ENCODE results near the gene CFAP73. TPM values are rescaled to one million over a fixed set of nuclear protein-coding genes. Genes with fewer than 3 reads are reported as not detected.

CFAP73 gene
- total and polyA plus RNA-seq, 10 donors = 0.64 to 0.71 (median 0.70) TPM; not detected in 7

DNA sequence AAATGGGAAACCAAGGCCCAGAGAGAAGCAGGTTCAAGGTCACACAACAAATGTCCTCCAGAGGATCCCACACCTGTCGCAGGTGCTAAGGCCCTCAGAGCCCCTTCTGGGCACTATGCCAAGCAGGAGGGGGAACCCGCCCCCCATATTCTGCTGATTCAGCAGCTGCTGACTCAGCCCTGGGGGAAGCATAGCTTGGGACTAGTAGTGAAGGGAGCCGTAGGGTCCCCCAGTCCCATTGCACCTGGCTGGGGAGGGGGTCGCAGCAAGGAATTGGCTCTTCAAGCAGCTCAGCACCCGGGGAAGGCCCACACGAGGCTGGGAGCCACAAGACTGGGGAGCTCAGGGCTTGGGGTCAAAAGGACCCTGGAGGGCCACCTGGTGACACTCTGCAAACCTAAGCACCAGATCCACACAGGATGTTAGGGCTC lies 15.0 kb upstream of the CFAP73 start:
- peaks cover 7 to 32% (median 22%) of the 10 kb centered on the region in 6 donors for H3K4me1 ChIP-seq
- H3K27ac ChIP-seq = no peak overlapping the region
- DNase-seq = peak; percentile 57
- H3K4me3 ChIP-seq = no peak overlapping the region
- WGBS, 5 donors = 40 to 66% (median 63%) methylated on average over 2 to 6 of the region's 6 CpGs
- no peaks in the 10 kb centered on the region for H3K9me3 ChIP-seq
- H3K36me3 ChIP-seq = no peaks in the 10 kb centered on the region
- intact Hi-C loops (cut with DNase I; ENCODE audit: low total_unique reads) = no loop called here
- H3K27me3 ChIP-seq (replicated peaks in 1 of 7) = peaks cover 0 to 41% (median 14%) of the 10 kb centered on the region in 7 donors
- TF ChIP-seq POLR2AphosphoS5 (IDR thresholded peaks at IDR 0.05) (no peak), POLR2A (IDR thresholded peaks at IDR 0.05) (no peak)
- TF ChIP-seq, protein P1, sequence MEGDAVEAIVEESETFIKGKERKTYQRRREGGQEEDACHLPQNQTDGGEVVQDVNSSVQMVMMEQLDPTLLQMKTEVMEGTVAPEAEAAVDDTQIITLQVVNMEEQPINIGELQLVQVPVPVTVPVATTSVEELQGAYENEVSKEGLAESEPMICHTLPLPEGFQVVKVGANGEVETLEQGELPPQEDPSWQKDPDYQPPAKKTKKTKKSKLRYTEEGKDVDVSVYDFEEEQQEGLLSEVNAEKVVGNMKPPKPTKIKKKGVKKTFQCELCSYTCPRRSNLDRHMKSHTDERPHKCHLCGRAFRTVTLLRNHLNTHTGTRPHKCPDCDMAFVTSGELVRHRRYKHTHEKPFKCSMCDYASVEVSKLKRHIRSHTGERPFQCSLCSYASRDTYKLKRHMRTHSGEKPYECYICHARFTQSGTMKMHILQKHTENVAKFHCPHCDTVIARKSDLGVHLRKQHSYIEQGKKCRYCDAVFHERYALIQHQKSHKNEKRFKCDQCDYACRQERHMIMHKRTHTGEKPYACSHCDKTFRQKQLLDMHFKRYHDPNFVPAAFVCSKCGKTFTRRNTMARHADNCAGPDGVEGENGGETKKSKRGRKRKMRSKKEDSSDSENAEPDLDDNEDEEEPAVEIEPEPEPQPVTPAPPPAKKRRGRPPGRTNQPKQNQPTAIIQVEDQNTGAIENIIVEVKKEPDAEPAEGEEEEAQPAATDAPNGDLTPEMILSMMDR (IDR thresholded peaks at IDR 0.05 in 8 of 11, conservative IDR thresholded peaks at IDR 0.05 in 3 of 11) = no peak

DNA sequence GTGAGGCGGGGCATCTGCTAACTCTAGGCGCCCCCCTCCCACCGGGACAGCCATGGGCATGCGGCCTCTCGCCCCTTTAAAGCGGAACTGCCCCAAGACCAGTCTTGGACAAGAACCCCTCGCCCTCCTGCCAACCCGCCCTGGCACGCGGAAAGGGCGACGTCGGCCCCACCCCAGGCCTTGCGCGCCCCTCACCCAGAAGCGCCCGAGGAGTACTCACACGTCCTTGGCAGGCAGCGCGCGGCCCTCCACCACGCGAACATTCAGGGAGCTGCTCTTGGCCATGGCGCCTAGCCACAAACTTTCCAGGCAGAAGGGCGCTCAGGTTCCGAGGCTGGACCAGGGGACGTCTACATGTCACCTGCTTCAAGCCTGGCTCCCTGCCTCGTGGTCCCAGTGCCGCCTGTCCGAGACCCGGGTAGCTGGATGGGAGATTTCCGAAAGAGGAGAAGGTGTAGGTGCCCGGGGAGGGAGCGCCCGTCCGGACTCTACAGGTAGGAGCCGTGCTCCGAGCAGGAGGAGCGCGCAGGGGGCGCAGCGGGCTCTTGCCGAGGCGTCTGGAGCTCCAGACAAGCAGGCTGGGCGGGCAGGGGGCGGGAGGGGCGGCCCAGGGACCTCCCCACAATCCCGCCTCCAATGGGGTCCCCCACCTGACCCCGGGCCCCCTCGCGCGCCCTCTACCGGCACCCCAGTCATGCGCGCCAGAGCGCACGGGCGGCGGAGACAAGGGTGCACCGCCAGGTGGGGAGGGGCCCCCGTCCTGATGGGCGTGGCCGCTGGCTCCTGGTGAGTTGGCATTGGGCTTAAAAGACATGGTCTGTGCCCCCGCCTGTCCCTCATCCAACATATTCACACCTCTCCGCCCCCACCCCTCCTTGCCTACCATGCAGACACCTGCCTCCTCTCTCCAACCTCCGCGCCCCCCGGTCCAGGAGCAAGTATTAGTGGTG lies 14.1 kb upstream of the CFAP73 start, which contains the start of gene RASAL1:
Gene RASAL1, minus strand, starts transcription at position 584 of the 950 bp plus-strand sequence. Its CDS starts 299 bp downstream, at position 285.
- H3K4me1 ChIP-seq = peaks cover 7 to 22% (median 16%) of the 10 kb centered on the region in 6 donors
- 5 to 7% (median 7%) methylated on average over 30 to 68 of the region's 68 CpGs for WGBS, 5 donors
- H3K36me3 ChIP-seq = no peaks in the 10 kb centered on the region
- H3K27ac ChIP-seq = no peak within 1 kb of the TSS
- TF ChIP-seq, protein P1 (IDR thresholded peaks at IDR 0.05 in 8 of 11, conservative IDR thresholded peaks at IDR 0.05 in 3 of 11) = peak in 8 of 11 experiments; percentile 13 to 64 (median 53)
- TF ChIP-seq POLR2A (IDR thresholded peaks at IDR 0.05) = no peak
- peak; percentile 88 for DNase-seq
- no peaks in the 10 kb centered on the region for H3K9me3 ChIP-seq
- peaks cover 0 to 41% (median 14%) of the 10 kb centered on the region in 7 donors for H3K27me3 ChIP-seq (replicated peaks in 1 of 7)
- peak within 1 kb of the TSS in 7 of 8 donors; percentile 1 to 62 (median 24) for H3K4me3 ChIP-seq
- intact Hi-C loops (cut with DNase I; ENCODE audit: low total_unique reads) = no loop called here

DNA sequence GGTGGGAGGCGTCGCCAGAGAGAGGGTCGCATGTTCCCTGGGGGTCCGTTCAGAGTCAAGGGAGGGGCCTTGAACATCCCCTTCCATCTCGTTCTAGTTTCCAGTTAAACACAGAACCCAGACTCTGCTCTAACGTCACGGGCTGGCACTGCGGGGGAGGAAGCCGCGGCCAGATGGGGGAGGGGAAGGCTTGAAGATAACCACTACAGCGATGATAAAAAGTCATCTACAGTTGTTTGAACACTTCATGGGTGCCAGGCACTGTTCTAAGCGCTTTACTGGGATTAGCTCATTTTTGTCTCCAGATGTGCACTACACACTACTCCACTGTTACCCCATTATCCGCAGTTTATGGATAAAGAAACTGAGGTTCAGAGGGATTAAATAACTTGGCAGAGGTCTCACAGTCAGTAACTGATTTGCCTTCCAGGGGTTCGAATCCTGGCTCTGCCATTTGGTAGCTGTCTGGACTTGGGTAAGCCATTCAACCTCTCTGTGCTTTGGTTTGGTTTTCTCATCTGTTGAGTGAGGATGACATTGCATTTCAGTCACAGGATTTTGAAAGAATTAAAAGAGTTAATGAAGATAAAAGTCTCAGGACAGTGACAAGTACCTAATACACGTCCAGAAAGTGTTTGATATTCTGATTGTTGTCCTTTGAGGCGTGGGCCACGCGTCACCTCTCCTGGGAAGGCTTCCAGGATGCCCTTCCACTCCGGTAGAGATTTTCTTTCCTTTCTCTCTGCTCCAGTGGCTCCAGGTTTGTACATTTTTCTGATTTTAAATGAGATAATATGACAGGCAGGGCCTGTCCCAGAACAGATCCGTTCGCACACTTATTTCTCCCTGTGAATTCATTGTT lies 13.2 kb upstream of the CFAP73 start:
- peaks cover 7 to 18% (median 14%) of the 10 kb centered on the region in 6 donors for H3K4me1 ChIP-seq
- peak overlapping the region in 7 of 8 donors; percentile 1 to 62 (median 24) for H3K4me3 ChIP-seq
- peak; percentile 81 for DNase-seq
- 35 to 40% (median 38%) methylated on average over 20 to 21 of the region's 21 CpGs for WGBS, 5 donors
- no peak overlapping the region for H3K27ac ChIP-seq
- H3K9me3 ChIP-seq = no peaks in the 10 kb centered on the region
- no peaks in the 10 kb centered on the region for H3K36me3 ChIP-seq
- intact Hi-C loops (cut with DNase I; ENCODE audit: low total_unique reads) = no loop called here
- H3K27me3 ChIP-seq (replicated peaks in 1 of 7) = peaks cover 0 to 41% (median 14%) of the 10 kb centered on the region in 7 donors
- no peak for TF ChIP-seq POLR2A (IDR thresholded peaks at IDR 0.05)

DNA sequence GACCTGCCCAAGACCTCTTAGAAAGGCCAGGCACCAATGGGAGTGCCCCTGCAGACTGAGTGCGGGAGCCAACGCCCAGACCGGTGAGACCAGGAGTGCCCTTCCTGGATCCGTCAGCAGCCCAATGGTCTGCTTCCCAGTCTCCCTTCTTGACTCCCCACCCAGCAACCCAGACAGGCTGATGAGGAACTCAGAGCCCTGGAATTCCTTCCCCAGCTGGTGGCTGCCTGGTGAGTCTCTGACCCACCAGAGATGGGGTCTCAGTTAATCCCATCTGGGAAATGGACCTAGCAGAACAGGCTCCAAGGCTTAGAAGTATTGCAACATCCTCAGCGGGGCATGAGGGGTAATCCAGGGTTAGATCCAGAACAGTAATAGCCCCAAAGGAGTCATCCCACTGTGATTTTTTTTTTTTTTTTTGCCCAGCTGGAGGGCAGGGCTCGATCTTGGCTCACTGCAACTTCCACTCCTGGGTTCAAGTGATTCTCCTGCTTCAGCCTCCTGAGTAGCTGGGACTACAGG lies 12.5 kb upstream of the CFAP73 start:
- no peak overlapping the region for H3K27ac ChIP-seq
- 76 to 89% (median 81%) methylated on average over 6 of the region's 6 CpGs for WGBS, 5 donors
- DNase-seq = peak; percentile 53
- no peaks in the 10 kb centered on the region for H3K36me3 ChIP-seq
- peaks cover 7 to 25% (median 17%) of the 10 kb centered on the region in 6 donors for H3K4me1 ChIP-seq
- H3K9me3 ChIP-seq = no peaks in the 10 kb centered on the region
- intact Hi-C loops (cut with DNase I; ENCODE audit: low total_unique reads) = no loop called here
- TF ChIP-seq, protein P1 (IDR thresholded peaks at IDR 0.05 in 8 of 11, conservative IDR thresholded peaks at IDR 0.05 in 3 of 11) = no peak
- TF ChIP-seq POLR2AphosphoS5 (IDR thresholded peaks at IDR 0.05) = no peak
- no peak for TF ChIP-seq POLR2A (IDR thresholded peaks at IDR 0.05)
- H3K4me3 ChIP-seq = no peak overlapping the region
- H3K27me3 ChIP-seq (replicated peaks in 1 of 7) = peaks cover 0 to 41% (median 14%) of the 10 kb centered on the region in 7 donors
